ENCODE data around the gene GPR108. TPM values are rescaled to one million over a fixed set of nuclear protein-coding genes. Genes with fewer than 3 reads are reported as not detected.
A peak's percentile ranks its signal among the peaks of the same experiment; 100 is the strongest.

The GPR108 gene
- total and polyA plus RNA-seq, 2 experiments from 2014 or later: 66.6 to 120 TPM

- Histone ChIP-seq H3K4me2 (peak overlapping the region; percentile 52), H2AFZ (no peak overlapping the region), H3K27me3 (no peaks in the 10 kb centered on the region), H3K9me3 (ENCODE audit: low read depth) (no peaks in the 10 kb centered on the region), H3K27ac (no peak overlapping the region), H3K36me3 (replicated peaks; ENCODE audit: insufficient read depth, low read depth) (no peaks in the 10 kb centered on the region), H3K4me3 (no peak overlapping the region), H4K20me1 (ENCODE audit: insufficient read depth, poor library complexity, severe bottlenecking) (no peaks in the 10 kb centered on the region), H3K79me2 (peaks cover 14% of the 10 kb centered on the region), H3K4me1 (ENCODE audit: insufficient read depth) (peaks cover 12% of the 10 kb centered on the region), H3K9me2 (replicated peaks; ENCODE audit: insufficient read depth) (no peaks in the 10 kb centered on the region)
- TF ChIP-seq, protein P1, sequence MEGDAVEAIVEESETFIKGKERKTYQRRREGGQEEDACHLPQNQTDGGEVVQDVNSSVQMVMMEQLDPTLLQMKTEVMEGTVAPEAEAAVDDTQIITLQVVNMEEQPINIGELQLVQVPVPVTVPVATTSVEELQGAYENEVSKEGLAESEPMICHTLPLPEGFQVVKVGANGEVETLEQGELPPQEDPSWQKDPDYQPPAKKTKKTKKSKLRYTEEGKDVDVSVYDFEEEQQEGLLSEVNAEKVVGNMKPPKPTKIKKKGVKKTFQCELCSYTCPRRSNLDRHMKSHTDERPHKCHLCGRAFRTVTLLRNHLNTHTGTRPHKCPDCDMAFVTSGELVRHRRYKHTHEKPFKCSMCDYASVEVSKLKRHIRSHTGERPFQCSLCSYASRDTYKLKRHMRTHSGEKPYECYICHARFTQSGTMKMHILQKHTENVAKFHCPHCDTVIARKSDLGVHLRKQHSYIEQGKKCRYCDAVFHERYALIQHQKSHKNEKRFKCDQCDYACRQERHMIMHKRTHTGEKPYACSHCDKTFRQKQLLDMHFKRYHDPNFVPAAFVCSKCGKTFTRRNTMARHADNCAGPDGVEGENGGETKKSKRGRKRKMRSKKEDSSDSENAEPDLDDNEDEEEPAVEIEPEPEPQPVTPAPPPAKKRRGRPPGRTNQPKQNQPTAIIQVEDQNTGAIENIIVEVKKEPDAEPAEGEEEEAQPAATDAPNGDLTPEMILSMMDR (IDR thresholded peaks at IDR 0.05; ENCODE audit: poor library complexity): no peak
- TF ChIP-seq EZH2 (IDR thresholded peaks at IDR 0.05; ENCODE audit: borderline replicate concordance) (no peak), EZH2phosphoT487 (IDR thresholded peaks at IDR 0.05; ENCODE audit: low read depth, severe bottlenecking, unreplicated experiment) (no peak)
- 92% methylated on average over 14 of the region's 30 CpGs for WGBS (ENCODE audit: low lambda C conversion rate, missing lambda C conversion rate)
- DNase-seq (ENCODE audit: low spot score): no peak
Measured at GRCh38 chr19:6730941-6731670, 6.3 kb downstream of the GPR108 start.

DNA sequence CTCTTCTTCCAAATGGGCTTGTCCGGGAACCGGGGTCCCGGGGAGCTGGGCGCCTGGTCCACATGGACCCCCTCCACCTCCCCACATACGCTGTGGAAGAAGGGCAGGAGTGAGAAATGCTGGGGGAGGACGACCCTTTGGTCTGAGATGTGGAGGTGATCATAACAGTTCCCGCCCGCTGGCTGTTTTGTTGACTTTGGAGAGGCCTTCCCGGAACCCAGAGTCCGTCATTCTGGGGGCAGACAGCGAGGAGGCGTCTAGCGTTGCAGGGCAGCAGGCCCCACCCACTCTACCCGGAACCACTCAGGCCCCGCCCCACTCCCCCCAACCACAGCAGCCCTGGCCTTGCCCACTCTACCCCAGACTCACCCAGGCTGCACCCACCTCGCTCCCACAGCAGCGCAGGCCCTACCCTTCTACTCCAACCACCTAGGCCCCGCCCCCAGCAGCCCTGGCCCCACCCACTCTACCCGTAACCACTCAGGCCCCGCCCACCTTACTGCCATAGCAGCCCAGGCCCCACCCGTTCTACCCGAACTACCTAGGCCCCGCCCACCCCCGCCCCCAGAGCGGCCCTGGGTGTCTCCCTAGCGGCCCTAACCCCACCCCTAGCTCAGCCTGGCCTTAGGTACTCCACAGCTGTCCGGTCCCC is 7.1 kb downstream of the GPR108 start:
- H3K4me3 ChIP-seq: no peak overlapping the region
- DNase-seq (ENCODE audit: low spot score): peak; percentile 92
- 70% methylated on average over 21 of the region's 27 CpGs for WGBS (ENCODE audit: low lambda C conversion rate, missing lambda C conversion rate)

GRCh38 chr19:6729573-6730152 is 7.7 kb downstream of the GPR108 start:
- no peaks in the 10 kb centered on the region for H3K9me3 ChIP-seq (ENCODE audit: low read depth)
- no peaks in the 10 kb centered on the region for H3K36me3 ChIP-seq (replicated peaks; ENCODE audit: insufficient read depth, low read depth)
- TF ChIP-seq EZH2 (IDR thresholded peaks at IDR 0.05; ENCODE audit: borderline replicate concordance) (no peak), EZH2phosphoT487 (IDR thresholded peaks at IDR 0.05; ENCODE audit: low read depth, severe bottlenecking, unreplicated experiment) (no peak)
- TF ChIP-seq, protein P1 (IDR thresholded peaks at IDR 0.05; ENCODE audit: poor library complexity): no peak
- WGBS (ENCODE audit: low lambda C conversion rate, missing lambda C conversion rate): 93% methylated on average over 23 of the region's 23 CpGs
- H3K9me2 ChIP-seq (replicated peaks; ENCODE audit: insufficient read depth): no peaks in the 10 kb centered on the region
- H3K4me2 ChIP-seq: peak overlapping the region; percentile 52
- no peak overlapping the region for H2AFZ ChIP-seq
- H3K4me3 ChIP-seq: no peak overlapping the region
- peaks cover 2% of the 10 kb centered on the region for H3K79me2 ChIP-seq
- peaks cover 9% of the 10 kb centered on the region for H3K4me1 ChIP-seq (ENCODE audit: insufficient read depth)
- no peaks in the 10 kb centered on the region for H3K27me3 ChIP-seq
- peak overlapping the region; percentile 75 for H3K27ac ChIP-seq
- DNase-seq (ENCODE audit: low spot score): no peak
- no peaks in the 10 kb centered on the region for H4K20me1 ChIP-seq (ENCODE audit: insufficient read depth, poor library complexity, severe bottlenecking)

More for the DNA sequence above, 7.1 kb downstream of the GPR108 start:
- no peaks in the 10 kb centered on the region for H4K20me1 ChIP-seq (ENCODE audit: insufficient read depth, poor library complexity, severe bottlenecking)
- H3K9me3 ChIP-seq (ENCODE audit: low read depth): no peaks in the 10 kb centered on the region
- no peak overlapping the region for H2AFZ ChIP-seq
- H3K4me1 ChIP-seq (ENCODE audit: insufficient read depth): peaks cover 12% of the 10 kb centered on the region
- no peaks in the 10 kb centered on the region for H3K27me3 ChIP-seq
- H3K27ac ChIP-seq: peak overlapping the region; percentile 75
- peaks cover 8% of the 10 kb centered on the region for H3K79me2 ChIP-seq
- peak overlapping the region; percentile 52 for H3K4me2 ChIP-seq
- TF ChIP-seq EZH2 (IDR thresholded peaks at IDR 0.05; ENCODE audit: borderline replicate concordance): no peak
- TF ChIP-seq, protein P1 (IDR thresholded peaks at IDR 0.05; ENCODE audit: poor library complexity): no peak
- TF ChIP-seq EZH2phosphoT487 (IDR thresholded peaks at IDR 0.05; ENCODE audit: low read depth, severe bottlenecking, unreplicated experiment): no peak
- H3K9me2 ChIP-seq (replicated peaks; ENCODE audit: insufficient read depth): no peaks in the 10 kb centered on the region
- no peaks in the 10 kb centered on the region for H3K36me3 ChIP-seq (replicated peaks; ENCODE audit: insufficient read depth, low read depth)

Measured in hepatocyte (in vitro differentiated cells).